NCI-H2107 (cell line): ENCODE data around the gene PPP1R15B.
"Not testable (repeated sequence)": the region's sequence is repeated elsewhere in the genome, so short reads cannot be mapped to it uniquely, and the experiment has no call there.

Experiments
- DNase-seq: peaks from one replicate; lab custom pipeline; 2025; lab: John Stamatoyannopoulos, UW

PPP1R15B gene

DNA sequence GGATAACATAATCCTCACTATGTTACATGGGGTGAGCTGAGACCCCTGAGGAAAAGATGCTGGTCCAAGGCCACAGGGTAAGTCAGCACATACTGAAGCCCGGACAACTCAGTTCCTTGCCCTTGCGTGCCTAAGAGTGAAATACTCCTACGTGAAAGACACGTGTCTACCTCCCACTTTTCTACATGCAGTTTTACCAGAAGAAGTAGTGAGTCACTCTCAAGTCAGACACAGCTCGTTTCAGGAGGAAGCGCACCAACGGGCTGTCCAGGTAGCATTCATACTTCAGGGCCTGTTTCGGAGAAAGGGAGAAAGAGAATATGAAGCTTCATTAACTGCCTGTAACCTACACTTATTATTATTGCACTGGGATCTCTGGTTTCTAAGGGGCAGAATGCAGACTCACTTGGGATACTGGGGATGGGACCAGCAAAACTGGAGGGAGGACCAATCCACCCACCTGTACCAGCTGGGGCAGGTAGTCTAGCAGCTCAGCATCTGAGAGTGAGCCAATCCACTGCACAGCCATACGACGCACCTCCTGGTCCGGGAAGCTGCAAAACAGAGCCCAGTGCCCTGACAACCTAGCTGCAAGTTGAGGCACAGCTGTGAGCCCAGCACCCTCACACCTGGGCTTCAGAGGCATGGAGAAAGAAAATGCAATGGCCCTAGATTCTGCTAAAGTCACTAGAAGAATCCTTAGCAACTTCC is 32.4 kb upstream of the PPP1R15B start:
- no peak for DNase-seq

DNA sequence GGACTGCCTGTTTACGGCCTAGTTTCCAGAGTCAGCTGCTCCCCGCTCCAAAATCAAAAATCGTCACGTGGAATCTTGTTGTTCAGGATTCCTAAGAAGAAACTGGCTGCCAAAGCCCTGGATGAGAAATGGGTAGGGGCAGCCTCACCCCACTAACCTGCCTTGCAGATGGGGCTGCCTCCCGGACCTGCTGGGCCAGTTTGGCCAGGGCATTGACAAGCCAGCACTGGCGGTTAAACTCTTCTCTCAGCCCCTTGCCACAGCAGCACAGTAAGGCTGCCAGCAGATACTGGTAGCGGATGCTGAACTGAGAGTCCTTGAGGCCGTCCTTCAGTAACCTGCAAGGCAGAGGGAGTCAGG is 31.6 kb upstream of the PPP1R15B start:
- no peak for DNase-seq

GRCh38 chr1:204442376-204443259 is 31.0 kb upstream of the PPP1R15B start:
- DNase-seq, result no peak

- DNase-seq, result no peak
Measured at GRCh38 chr1:204441558-204441957, 29.9 kb upstream of the PPP1R15B start.

- no peak for DNase-seq
Measured at GRCh38 chr1:204439621-204440375, 28.2 kb upstream of the PPP1R15B start.

DNA sequence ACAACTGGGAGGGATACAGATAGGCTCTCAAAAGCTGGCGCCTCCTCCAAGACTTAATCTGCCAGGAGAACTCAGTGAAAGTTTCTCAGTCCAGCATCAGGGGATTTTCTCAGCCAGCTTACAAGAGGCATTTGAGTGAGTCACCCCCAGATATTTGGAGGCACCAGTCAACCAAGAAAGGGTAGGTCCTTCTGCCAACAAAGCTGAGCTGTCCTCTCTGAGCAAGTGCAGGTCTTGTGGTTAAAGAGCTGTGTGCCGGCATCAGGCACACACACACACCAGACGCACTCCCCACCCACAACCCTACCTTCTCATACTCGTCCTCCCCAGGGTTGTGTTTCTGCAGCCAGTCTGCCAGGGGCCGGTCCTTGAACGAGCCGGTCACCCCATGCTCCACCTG is 27.0 kb upstream of the PPP1R15B start:
- no peak for DNase-seq

- no peak for DNase-seq
Measured at GRCh38 chr1:204437796-204438570, 26.4 kb upstream of the PPP1R15B start.

- no peak for DNase-seq
Measured at GRCh38 chr1:204435872-204436271, 24.3 kb upstream of the PPP1R15B start.

DNA sequence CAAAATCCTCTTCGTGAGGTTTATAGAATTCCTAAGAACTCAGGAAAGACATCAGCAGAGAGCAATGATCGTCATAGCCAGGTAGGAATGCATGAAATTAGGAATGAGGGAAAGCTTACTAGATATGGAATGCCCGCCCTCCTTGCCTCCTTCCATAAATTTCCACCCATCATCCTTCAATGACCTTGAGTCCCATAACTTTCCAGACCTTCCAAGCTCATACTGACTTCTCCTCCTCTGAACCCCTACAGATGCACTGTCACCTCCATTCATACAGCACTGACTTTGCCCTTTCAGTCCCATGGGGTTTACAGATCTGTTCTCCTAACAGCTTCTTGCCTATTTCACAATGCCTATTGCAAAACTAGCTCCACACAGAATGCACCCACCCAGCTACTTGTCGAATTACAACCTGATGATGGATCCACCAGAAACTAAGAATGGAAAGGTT is 23.8 kb upstream of the PPP1R15B start:
- no peak for DNase-seq

- DNase-seq, result no peak
Measured at GRCh38 chr1:204434116-204434755, 22.6 kb upstream of the PPP1R15B start.

DNA sequence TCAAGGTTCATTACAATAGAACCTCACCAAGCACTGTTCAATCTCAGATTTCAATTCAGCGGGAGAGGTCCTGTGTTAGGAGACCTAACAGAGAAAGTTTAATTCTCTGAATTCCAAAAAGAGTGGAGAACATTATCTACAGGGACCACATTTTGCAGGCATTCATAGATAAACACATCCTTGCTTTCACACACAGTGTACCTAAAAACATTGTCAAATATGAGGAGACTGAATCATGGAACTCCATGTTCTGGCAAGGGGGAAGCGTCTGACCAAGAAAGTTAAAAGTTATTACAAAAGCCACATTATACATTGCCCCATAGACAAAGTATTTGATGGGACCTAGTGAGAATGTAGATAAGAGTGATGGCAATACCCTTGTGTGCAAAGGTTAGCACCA is 21.1 kb upstream of the PPP1R15B start:
- no peak for DNase-seq

DNA sequence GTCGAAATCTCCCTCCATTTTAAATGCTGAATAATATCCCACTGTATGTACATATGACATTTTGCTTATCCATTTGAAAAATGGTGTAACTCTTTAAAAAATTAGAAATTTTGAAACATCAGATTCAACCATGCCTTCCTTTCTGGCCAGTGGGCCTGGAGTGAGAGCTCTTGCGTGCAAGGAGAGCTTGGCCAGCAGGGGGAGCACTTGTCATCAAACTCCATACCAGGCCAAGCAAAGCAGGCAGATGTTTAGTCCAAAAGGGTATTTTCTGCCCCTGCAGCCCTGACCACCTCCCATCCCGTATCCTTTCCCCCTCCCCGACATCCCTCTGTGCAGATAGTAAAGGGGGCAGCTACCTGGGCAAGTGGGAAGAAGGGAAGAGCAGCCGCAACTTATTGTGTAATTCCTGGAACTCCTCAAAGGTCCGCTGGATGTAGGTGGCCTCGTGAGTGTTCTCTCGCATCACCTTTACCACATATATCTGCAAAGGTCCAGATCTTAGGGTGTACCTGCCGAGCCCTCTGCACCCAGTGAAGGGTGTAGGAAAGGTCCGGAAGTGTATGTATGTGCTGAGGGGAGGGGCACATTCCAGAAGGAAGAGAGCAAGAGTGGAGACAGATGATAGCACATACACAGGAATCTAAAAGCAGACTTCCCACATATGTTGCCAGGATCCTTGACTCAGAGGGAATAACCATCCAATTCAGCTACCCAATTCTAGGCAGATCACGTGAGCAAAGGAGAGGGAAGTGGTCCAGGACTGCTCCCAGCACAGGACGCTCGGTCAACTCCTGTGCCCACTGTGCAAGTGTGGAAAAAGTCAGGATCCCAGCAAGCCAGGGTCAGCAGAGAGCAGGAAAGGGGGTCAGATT is 19.9 kb upstream of the PPP1R15B start:
- DNase-seq, result peak; percentile 54

GRCh38 chr1:204429746-204430145 is 18.1 kb upstream of the PPP1R15B start:
- no peak for DNase-seq

DNA sequence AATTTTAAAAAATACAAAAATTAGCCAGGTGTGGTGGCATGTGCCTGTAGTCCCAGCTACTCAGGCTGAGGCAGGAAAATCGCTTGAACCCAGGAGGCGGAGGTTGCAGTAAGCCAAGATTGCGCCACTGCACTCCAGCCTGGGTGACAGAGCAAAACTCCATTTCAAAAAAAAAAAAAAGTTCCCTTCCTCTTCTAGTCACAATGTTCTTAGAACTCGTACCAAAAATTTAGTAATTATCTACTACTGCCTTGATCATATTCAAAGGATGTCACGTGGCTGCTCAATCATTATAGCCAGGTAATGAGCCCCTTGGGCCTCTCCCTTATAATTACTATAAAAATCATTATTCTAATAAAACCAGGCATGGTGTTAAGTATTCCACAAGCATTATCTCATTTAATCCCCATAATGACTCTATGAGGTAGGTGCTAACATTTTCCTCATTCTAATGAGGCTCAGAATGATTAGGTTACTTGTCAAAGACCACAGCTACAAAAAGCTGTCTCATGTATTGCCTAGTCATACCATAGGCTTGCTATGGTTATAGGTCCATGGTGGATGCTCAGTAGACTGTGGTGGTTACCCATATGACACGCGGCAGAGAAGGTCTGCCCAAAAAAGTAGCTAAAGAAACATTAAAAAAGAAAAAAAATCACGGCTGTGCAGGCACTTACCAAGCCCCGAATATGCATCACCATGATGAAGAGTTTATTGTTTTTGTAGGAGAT is 15.5 kb upstream of the PPP1R15B start:
- no peak for DNase-seq

GRCh38 chr1:204426474-204426873 is 14.9 kb upstream of the PPP1R15B start:
- DNase-seq, result no peak

- no peak for DNase-seq
Measured at GRCh38 chr1:204426035-204426436, 14.4 kb upstream of the PPP1R15B start.

DNA sequence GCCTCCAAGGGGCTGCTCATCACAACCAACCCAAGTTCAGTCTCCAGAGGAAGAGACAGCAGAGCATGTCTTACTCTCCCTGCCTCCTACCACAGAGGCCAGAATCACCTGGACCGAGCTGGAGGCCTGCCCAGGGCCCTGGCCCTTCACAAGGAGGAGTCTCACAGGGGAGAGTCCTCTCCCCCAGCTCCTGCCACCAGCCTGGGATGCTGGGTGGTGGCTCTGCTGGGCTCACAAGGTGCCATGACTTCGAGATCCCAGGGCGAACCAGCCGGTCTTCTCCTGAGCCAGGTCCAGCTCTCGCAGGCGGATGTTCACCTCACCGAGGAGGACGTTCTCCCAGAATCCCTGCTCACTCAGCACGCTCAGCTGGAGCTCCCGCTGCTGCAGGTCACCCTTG is 13.0 kb upstream of the PPP1R15B start:
- DNase-seq, result no peak

DNA sequence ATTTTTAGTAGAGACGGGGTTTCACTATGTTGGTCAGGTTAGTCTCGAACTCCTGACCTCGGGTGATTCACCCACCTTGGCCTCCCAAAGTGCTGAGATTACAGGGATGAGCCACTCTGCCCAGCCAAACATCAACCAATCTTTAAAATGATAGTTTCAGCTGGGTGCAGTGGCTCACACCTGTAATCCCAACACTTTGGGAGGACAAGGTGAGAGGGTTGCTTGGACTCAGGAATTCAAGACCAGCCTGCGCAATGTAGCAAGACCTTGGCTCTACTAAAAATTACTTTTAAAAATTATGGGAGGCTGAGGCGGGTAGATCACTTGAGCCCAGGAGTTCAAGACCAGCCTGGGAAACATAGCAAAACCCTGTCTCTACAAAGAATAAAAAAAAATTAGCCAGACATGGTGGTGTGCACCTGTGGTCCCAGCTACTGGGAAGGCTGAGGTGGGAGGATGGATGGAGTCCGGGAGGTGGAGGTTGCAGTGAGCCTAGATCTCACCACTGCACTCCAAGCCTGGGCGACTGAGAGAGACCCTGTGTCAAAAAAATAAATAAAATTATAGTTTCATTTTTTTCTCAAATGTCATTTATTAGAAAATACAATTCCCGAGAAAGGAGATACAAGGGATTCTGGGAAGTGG is 10.6 kb upstream of the PPP1R15B start:
- DNase-seq, result not testable (repeated sequence)

DNA sequence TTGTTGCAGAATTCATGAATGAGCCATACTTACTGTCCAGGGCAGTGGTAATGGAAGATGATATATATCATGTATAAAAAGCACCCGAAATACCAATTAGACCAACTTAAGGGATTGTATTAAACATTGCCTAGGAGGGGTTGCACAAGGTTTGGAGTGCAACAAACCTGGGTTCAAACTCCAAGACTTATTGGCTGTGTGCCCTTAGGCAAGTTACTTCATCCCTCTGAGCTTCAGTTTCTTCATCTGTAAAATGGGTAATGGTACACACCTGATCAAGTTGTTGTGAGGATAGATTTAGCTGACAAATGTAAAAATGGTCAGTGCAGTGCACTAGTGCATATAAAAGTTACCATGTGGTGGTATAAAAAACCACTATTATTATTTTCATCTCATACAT is 9.8 kb upstream of the PPP1R15B start:
- no peak for DNase-seq
